Thoracic aorta (tissue), 2 donors: ENCODE results near the gene DNAJC5. TPM values are rescaled to one million over a fixed set of nuclear protein-coding genes. Genes with fewer than 3 reads are reported as not detected.

Experiments
- ATAC-seq: fragments of 150-250 bp; one replicate; pipeline ENCODE4 v1.8.0; 2017; ENCODE audit warnings: low read depth; ENCODE audit not compliant: insufficient number of reproducible peaks, low FRiP score
- DNase-seq: peaks from one replicate; pipeline ENCODE4 v3.0.0-alpha.2; 2020; ENCODE audit warnings: low spot score
- H3K27ac ChIP-seq, 2 donors: fragments of 200-600 bp; sonication (generic); 1 replicate in 1 of 2; 2 replicates in 1 of 2; pipeline ENCODE4 v1.5.1; 2016; ENCODE audit warnings: mild to moderate bottlenecking in 2 of 2, moderate library complexity in 2 of 2
- H3K27me3 ChIP-seq: fragments of 200-600 bp; sonication (generic); replicated peaks from 2 replicates; pipeline ENCODE4 v1.6.0; 2016; ENCODE audit warnings: mild to moderate bottlenecking; ENCODE audit not compliant: insufficient read depth
- H3K36me3 ChIP-seq: fragments of 200-600 bp; sonication (generic); one replicate; pipeline ENCODE4 v1.5.1; 2016
- H3K4me1 ChIP-seq, 2 donors: fragments of 200-600 bp; sonication (generic); 1 replicate in 1 of 2; 2 replicates in 1 of 2; pipeline versions ENCODE4 v1.5.1 to v1.6.0; 2016; ENCODE audit warnings: low read depth in 2 of 2, mild to moderate bottlenecking in 1 of 2; ENCODE audit not compliant: control insufficient read depth in 1 of 2
- H3K4me3 ChIP-seq: fragments of 200-600 bp; sonication (generic); 2 replicates; pipeline ENCODE4 v1.5.1; 2016; ENCODE audit warnings: mild to moderate bottlenecking
- H3K9me3 ChIP-seq: fragments of 200-600 bp; sonication (generic); 2 replicates; pipeline ENCODE4 v1.5.1; 2016
- CTCF ChIP-seq: fragments of 200-600 bp; sonication (generic); IDR thresholded peaks from one replicate; pipeline ENCODE4 v1.5.1; 2019; ENCODE audit warnings: antibody characterized with exemption
- total RNA-seq, 2 donors: library from RNA; depleted of rRNA; stranded (reverse); fragments of >200 nt; gene quantifications; one replicate each; pipeline versions ENCODE4 v1.1.0 to v1.2.3, GENCODE V29; 2016

DNAJC5 gene
- total RNA-seq, 2 donors from 2014 or later: 48.5 to 61.2 TPM

- peaks cover 22 to 39% of the 10 kb centered on the region in 2 donors for H3K4me1 ChIP-seq
- peak overlapping the region in 1 of 2 donors; percentile 31 for H3K27ac ChIP-seq
- H3K36me3 ChIP-seq: no peaks in the 10 kb centered on the region
- no peak for ATAC-seq
- no peak for TF ChIP-seq CTCF
- peaks cover 5% of the 10 kb centered on the region for H3K27me3 ChIP-seq
- H3K4me3 ChIP-seq: peak overlapping the region; percentile 58
- no peak for DNase-seq
- H3K9me3 ChIP-seq: no peaks in the 10 kb centered on the region
These were observed 40.1 kb upstream of the DNAJC5 start for GRCh38 chr20:63854766-63855362.

- DNase-seq: no peak
- no peak for ATAC-seq
- H3K4me1 ChIP-seq: peaks cover 22 to 39% of the 10 kb centered on the region in 2 donors
These were observed 39.4 kb upstream of the DNAJC5 start for GRCh38 chr20:63855363-63856097.

GRCh38 chr20:63856098-63856511 is 38.8 kb upstream of the DNAJC5 start:
- Histone ChIP-seq H3K4me1 (peaks cover 22 to 39% of the 10 kb centered on the region in 2 donors), H3K4me3 (no peak overlapping the region), H3K27ac (no peak overlapping the region), H3K36me3 (no peaks in the 10 kb centered on the region), H3K27me3 (peaks cover 5% of the 10 kb centered on the region), H3K9me3 (no peaks in the 10 kb centered on the region)
- DNase-seq (no peak), ATAC-seq (no peak)
- TF ChIP-seq CTCF: no peak

More at GRCh38 chr20:63855363-63856097, 39.4 kb upstream of the DNAJC5 start:
- H3K27me3 ChIP-seq: peaks cover 5% of the 10 kb centered on the region
- no peaks in the 10 kb centered on the region for H3K9me3 ChIP-seq
- no peak for TF ChIP-seq CTCF
- H3K36me3 ChIP-seq: no peaks in the 10 kb centered on the region
- H3K4me3 ChIP-seq: peak overlapping the region; percentile 58
- no peak overlapping the region for H3K27ac ChIP-seq

- ATAC-seq: no peak
- no peak for TF ChIP-seq CTCF
- DNase-seq: no peak
- Histone ChIP-seq H3K4me3 (no peak overlapping the region), H3K36me3 (no peaks in the 10 kb centered on the region), H3K9me3 (no peaks in the 10 kb centered on the region), H3K27ac (no peak overlapping the region), H3K4me1 (peaks cover 22 to 39% of the 10 kb centered on the region in 2 donors), H3K27me3 (peaks cover 5% of the 10 kb centered on the region)
These were observed 37.0 kb upstream of the DNAJC5 start for GRCh38 chr20:63857764-63858392.
